ENCODE measurements around the gene ANGPTL2.

DNA sequence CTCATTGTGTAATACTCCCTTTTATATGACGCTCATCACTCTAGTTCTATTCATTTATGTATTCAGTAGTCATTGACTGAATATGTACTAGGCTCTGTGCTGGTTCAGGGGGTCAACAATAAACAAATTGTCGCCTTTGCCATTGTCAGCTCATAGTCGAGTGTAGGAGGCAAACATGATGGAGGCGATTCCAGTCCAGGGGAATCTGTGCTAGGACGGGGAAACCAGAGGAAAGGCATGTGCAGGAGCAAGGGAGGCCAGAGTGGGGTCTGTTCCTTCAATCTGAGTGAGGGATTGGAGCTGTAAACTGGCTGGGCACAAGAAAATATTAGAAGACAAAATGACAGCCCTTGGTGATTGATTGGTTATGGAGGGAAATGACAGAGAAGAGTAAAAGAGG, 83.9 kb downstream of the ANGPTL2 start:
- TF ChIP-seq, protein P1, sequence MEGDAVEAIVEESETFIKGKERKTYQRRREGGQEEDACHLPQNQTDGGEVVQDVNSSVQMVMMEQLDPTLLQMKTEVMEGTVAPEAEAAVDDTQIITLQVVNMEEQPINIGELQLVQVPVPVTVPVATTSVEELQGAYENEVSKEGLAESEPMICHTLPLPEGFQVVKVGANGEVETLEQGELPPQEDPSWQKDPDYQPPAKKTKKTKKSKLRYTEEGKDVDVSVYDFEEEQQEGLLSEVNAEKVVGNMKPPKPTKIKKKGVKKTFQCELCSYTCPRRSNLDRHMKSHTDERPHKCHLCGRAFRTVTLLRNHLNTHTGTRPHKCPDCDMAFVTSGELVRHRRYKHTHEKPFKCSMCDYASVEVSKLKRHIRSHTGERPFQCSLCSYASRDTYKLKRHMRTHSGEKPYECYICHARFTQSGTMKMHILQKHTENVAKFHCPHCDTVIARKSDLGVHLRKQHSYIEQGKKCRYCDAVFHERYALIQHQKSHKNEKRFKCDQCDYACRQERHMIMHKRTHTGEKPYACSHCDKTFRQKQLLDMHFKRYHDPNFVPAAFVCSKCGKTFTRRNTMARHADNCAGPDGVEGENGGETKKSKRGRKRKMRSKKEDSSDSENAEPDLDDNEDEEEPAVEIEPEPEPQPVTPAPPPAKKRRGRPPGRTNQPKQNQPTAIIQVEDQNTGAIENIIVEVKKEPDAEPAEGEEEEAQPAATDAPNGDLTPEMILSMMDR (IDR thresholded peaks at IDR 0.05), result no peak
- no peak for TF ChIP-seq POLR2A (IDR thresholded peaks at IDR 0.05; ENCODE audit: low read depth)

All from esophagus muscularis mucosa (tissue), 3 donors.